Non-pigmented ciliary epithelial cell (primary cell): ENCODE data around the gene SCD5.

Experiments used
- DNase-seq: peaks from one replicate; pipeline ENCODE4 v3.0.0-alpha.2; 2010; ENCODE audit warnings: low read depth

SCD5 gene

GRCh38 chr4:82797040-82797404 lies 1.6 kb downstream of the SCD5 start:
- no peak for DNase-seq

DNA sequence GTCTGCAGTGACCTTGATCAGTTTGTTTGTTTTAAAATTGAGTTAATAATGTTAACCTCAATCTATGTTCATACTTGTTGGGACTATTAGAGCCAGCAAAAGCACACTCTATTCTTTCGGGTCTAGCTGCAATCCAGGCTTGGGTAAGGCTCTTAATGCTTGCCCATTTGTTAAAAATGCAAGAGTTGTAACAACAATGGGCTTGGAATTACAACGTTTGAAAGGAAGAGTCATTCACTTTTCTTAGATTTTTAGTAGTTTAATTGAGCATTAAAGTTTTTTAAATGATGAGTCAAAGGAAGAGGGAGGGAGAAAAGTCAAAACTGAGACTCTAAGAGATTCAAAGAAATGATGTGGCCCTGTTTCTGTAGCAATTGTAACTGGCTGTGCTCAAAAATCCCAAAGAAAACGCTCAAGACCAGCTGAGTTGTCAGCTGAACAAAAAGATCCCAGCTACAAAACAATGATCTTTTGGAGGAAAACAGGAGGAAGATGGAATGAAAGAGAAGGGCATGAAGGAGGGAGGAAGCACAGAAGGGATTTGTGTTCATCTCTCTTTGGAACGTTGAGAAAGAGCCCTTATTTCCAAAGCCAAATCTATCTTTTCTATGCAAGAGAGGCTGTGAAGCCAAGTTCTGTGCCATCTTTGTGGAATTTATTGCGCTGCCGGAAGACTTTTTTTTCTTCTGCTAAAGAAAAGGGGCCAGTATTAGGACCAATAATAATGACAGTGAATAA lies 5.5 kb downstream of the SCD5 start:
- DNase-seq, result no peak

- no peak for DNase-seq
These were observed 7.4 kb downstream of the SCD5 start for GRCh38 chr4:82791179-82791578.

DNA sequence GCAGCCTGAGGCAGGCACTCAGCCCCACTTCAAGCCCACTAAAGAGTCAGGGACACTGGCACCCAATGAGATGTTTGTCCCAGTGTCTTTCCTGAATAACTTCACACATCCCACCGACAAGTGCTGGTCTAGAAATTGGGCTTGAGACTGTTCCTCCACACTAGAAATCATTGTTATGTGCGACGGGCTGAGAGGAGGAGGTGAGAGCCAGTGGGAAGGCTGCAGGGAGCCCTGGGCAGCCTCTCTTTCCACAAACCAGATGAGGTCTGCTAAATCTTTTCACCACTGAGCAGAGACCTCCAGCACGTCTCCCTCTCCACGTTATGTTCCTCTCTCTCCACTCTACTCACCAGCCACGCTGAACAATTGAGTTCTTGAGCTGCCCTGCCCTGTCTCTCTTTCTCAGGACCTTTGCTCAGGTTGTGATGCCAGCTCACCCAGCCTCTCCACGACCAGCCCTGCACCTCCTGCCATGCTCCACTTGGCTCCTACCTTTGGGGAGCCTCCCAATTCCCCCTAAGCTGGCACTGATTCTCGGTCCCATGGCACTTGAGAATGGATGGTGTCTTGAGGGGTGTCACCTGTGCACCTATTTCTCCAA lies 8.4 kb downstream of the SCD5 start:
- no peak for DNase-seq

DNA sequence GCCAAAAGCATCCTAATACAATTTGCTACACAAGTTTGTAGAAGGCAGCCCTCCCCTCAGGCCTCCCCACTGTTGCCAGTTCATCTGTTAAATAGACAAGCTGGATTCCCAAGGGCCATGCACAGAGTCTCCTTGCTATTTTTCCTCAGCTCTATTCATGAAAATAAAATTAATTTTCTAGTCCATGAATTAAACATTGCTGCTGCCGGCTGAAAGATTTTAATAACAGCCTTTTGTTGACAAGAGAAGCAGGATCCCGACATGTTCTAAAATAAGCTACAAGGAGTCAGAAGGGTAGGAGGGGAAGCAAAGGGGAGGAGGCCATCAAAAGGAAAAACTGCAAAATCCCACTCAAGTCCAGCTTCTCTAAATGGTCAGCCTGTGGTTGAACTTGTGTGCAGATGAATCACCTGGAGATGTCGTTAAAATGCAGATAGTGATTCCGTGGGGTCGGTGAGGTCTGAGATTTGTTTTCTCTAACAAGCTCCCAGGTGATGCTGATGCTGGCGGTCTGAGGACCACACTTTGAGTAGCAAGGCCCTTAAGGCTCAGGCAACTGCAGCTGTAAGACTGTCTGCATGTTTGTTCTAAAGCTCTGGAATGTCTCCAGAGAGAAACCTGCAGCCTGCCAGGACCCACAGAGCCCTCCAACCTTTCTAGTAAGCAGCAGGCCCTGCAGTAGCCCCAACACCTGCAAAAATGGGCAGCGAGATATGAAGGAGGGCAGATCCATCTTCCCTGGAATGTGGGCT lies 9.4 kb downstream of the SCD5 start:
- DNase-seq, result no peak

DNA sequence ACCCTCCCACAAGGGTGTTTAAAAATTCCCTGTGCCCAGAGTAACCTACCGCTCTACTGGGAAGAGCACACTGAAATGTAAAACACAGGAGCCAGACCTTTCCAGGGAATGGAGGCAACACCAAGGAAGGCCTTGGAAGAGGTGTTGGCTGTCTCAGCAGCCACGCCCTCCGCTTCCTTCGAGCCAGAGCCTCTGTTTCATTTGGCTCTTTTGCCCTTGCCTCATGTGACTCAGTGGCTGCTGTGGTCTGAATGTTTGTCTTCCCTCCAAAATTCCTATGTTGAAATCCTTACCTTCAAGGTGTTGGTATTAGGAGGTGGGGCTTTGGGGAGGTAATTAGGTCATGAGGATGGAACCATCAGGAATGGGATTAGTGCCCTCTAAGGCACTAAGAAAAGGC lies 11.3 kb downstream of the SCD5 start:
- DNase-seq, result no peak

GRCh38 chr4:82786828-82787227 lies 11.8 kb downstream of the SCD5 start:
- no peak for DNase-seq

DNA sequence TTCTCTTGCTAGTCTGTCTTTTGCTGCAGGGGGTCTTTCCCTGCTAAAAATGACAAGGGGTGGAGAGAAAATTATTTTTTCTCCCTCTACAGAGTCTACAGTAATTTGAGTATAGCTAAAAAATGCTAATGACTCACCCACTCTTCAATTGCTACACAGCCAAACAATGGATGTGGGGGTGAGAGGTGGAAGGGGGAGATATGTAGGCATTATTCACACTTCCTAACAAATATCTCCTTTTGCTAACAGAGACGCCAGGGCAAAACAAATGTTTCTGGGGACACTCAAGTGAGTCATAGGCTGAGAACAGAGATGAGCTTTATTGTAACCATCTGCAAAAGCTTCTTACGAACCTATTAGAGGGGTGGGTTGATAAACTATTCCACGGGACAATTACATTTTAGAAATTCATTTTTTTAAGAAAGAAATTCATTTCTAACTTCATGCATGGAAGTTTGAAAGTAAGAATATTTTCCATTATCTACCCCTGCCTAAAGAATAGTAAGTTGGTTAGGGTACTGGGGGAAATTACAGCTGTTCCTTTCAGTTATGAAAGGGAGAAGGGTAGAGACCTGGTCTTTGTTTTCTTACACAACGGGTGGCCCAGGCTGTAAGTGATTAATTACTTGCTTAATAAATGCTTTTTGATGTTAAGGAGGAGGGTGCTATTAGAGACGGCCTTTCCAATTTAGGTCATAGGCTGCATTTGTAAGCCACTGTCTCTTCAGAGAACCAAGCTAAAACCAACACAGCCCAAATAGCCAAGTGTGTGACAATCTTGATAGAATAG lies 12.8 kb downstream of the SCD5 start:
- peak; percentile 87 for DNase-seq

DNA sequence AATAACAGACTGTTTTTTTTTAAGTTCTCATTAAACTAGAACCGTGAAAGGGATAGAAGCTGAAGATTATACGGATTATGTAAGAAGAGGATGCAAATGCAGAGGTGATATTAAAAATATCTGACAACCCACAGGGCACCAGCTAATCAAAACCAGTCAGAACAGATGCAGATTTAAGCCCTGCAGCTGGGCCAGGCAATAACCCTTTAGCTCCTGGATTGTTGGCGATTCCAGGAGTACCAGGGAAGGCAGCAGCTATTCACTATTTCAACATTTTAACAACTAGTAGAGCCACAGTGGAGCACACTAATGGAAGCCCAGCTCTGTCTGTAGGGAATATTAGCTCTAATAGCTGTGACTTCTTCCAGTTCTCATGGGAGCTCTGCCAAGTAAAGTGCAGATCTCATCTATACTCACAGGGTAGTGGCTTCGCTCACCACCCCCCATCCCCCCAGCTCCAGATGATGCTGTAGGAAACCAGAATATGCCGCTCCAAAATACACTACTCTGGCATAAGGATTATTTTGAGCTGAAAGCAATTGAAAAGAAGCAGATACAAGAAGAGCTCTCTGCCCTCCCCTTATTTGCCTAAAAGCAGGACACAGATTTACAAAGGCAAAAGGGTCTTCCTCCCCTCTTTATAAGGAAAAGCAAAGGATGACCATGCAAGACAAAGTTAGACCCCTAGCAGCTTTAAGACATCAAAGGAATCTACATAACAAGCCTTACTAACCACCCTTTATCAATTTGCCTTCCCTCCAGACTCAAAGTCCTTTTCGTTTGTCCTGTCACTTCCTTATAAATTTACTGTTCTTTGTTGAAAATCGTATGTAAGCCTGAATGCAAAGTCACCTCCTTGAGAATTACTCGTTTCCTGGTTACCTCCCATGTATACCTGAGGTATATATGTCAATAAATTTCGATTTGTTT lies 13.7 kb downstream of the SCD5 start:
- no peak for DNase-seq

DNA sequence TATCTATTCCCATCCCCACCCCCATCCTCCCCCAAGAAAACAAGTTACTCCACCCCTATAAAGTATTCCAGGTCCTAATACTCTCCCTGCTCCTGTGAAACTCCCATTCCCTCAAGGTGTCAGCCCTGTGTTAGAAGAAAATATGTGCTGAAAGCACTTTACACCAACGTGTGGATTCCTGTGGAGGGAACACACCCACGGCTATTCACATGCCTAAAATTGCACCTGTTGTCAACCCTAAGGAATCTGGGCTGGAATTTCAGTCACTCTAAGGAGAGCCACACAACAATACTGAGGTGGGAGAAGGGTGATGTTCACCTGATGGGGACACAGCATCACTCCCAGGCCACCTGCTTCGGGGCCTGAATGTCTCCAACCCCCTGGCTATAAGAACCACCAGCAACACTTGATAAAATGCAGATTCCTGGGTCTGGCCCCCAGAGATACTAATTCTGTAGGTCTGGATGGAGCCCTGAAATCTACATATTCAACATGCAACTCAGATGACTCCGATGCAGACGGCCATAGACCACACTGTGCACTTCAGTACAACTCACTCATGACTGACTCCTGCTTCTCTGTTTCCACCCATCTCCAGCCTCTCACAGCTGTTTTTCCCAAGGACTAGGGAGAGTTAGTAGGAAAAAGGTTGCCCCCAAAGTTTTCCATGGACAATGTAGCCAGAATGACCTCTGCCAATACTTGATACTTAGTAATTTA lies 15.8 kb downstream of the SCD5 start:
- no peak for DNase-seq

GRCh38 chr4:82780752-82781231 lies 17.8 kb downstream of the SCD5 start:
- DNase-seq, result no peak

DNA sequence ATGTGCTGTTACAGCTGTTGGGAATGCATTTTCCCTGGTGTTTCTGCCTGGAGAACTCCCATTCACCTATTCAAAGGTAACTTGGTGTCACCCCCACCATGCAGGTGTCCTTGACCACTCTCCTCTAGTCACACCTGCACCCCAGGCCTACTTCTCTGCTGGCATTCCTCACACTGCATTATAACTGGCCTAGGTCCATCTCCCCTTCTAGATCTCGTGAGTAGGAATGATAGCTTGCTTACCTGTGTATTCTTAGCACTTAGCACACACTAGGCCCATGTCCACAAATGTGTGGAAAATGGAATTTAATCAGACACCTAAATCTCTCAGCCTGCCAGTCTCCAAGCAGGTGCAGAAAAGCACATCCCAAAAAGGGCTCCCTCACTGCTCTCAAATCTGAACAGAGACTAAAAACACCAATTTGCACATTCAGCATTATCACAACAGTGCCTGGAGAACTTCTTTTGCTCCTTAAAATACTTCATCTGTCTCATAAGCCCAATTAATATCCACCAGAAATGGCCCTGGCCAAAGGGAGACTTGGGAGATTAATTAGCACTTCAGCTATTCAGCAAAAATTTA lies 18.3 kb downstream of the SCD5 start:
- no peak for DNase-seq

GRCh38 chr4:82779032-82779431 lies 19.6 kb downstream of the SCD5 start:
- no peak for DNase-seq

- DNase-seq, result no peak
These were observed 20.6 kb downstream of the SCD5 start for GRCh38 chr4:82777857-82778525.

DNA sequence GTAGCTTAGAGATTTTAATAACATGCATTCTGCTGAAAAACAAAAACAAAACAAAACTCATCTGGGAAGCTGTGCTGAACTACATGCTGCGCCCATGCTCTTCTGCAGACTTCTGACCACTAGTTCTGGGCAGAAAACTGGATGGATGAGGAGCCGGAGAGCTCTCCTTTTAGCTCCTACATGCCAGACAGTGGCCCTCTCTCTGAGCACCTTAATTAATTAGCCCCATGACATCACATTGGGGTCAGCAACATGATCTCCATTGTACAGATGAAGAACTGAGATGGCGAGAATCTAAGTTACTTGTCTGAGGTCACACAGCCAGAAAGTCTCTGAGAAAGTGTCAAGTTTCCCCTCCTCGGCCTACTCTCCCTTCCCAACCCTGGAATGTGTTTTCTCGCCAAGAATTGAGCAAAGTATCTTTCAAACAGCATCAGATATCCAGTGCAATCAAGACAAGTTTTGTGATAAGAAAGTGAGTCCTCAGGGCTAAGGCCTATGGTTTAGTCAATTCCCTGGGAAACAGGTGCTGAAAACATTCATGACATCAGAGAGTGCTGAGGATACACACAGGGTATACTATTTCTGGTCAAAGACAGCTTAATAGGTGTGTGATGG lies 21.6 kb downstream of the SCD5 start:
- DNase-seq, result no peak

DNA sequence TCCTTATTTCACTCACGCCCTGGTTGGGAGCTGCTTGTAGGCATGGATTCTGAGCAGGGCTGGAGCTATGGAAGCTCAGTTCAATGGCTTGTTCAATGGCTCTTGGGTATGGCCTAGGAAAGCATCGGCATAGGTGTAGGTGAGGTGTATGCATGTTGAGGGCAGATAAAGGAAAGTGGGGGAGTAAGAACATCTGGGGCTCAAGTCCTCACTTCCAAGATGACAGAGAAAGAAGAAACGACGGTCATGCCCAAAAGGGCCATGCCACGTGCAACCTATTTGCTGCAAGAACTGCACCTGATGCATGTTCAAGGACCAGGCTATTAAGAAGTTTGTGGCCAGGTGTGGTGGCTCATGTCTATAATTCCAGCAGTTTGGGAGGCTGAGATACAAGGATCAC lies 23.4 kb downstream of the SCD5 start:
- no peak for DNase-seq

DNA sequence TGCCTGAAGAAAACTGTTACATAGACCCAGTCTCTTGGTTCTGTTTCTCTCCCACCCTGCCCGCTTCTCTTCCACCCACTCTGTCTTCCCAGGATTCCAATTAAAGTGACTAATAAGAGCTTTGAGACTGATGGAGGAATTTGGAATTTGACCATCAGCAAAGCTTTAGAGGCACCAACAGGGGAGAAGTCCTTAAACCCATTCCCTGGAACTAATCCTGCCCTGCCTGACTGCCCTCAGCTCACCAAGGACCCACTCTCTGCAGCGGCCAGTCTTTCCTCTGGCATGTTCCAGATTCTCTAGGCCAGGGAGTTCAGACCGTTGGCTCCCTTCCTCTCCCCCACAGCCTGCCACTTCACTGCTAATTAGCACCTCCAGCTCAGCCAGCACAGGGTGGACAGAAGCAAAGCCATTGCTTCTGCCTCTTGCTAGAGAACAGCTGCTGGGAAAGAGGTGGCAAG lies 23.9 kb downstream of the SCD5 start:
- no peak for DNase-seq

DNA sequence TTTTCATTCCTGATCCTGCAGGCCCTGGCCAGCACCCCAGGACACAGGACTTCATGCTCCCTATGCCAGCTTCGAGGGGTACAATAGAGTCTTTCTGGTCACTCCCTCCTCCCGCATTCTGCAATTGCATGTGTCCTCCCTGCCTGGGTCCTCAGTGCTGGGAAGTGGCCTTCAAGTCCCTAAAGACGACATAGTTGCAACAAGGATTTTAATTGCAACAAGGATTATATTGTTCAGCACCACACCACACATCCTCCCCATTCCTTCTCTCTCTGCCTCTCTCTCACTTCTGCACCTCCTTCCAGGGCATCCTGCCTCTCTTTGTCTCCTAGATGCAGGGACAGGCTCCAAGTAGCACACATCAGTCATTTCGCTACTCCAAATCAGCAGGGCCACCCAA lies 25.5 kb downstream of the SCD5 start:
- DNase-seq, result no peak

- no peak for DNase-seq
These were observed 28.0 kb downstream of the SCD5 start for GRCh38 chr4:82770607-82771006.
